Measurements from ENCODE around the gene CDK5RAP2. TPM values are rescaled to one million over a fixed set of nuclear protein-coding genes. Genes with fewer than 3 reads are reported as not detected.

CDK5RAP2 gene
- polyA plus RNA-seq, 1 donor: 42.0 TPM

- Histone ChIP-seq H3K4me1 (ENCODE audit: control insufficient read depth, insufficient read depth, low read length) (peaks cover 22% of the 10 kb centered on the region), H3K27me3 (ENCODE audit: control insufficient read depth, insufficient read depth, low read length) (no peaks in the 10 kb centered on the region), H3K4me3 (ENCODE audit: low read length) (no peak overlapping the region), H3K36me3 (ENCODE audit: control insufficient read depth, insufficient read depth, low read length) (peaks cover 56% of the 10 kb centered on the region), H3K9me3 (ENCODE audit: control insufficient read depth, low read depth, low read length) (no peaks in the 10 kb centered on the region), H3K27ac (ENCODE audit: low read length) (no peak overlapping the region)
- 60% methylated on average over 1 of the region's 5 CpGs for WGBS (ENCODE audit: insufficient coverage, low lambda C conversion rate)
- no peak for DNase-seq
Observed at GRCh38 chr9:120568816-120569215, 11.2 kb downstream of the CDK5RAP2 start.

GRCh38 chr9:120567874-120568273 lies 12.1 kb downstream of the CDK5RAP2 start:
- no peak for DNase-seq
- Histone ChIP-seq H3K27ac (ENCODE audit: low read length) (no peak overlapping the region), H3K27me3 (ENCODE audit: control insufficient read depth, insufficient read depth, low read length) (no peaks in the 10 kb centered on the region), H3K4me3 (ENCODE audit: low read length) (no peak overlapping the region), H3K9me3 (ENCODE audit: control insufficient read depth, low read depth, low read length) (no peaks in the 10 kb centered on the region), H3K4me1 (ENCODE audit: control insufficient read depth, insufficient read depth, low read length) (peaks cover 20% of the 10 kb centered on the region), H3K36me3 (ENCODE audit: control insufficient read depth, insufficient read depth, low read length) (peaks cover 66% of the 10 kb centered on the region)
- whole genome bisulfite sequencing (ENCODE audit: insufficient coverage, low lambda C conversion rate): no CpG with 5 or more reads among the region's 4 CpGs

GRCh38 chr9:120567081-120567480 lies 12.9 kb downstream of the CDK5RAP2 start:
- 100% methylated on average over 2 of the region's 3 CpGs for WGBS (ENCODE audit: insufficient coverage, low lambda C conversion rate)
- H3K9me3 ChIP-seq (ENCODE audit: control insufficient read depth, low read depth, low read length): no peaks in the 10 kb centered on the region
- no peak overlapping the region for H3K4me3 ChIP-seq (ENCODE audit: low read length)
- no peak overlapping the region for H3K27ac ChIP-seq (ENCODE audit: low read length)
- DNase-seq: no peak
- peaks cover 12% of the 10 kb centered on the region for H3K4me1 ChIP-seq (ENCODE audit: control insufficient read depth, insufficient read depth, low read length)
- H3K36me3 ChIP-seq (ENCODE audit: control insufficient read depth, insufficient read depth, low read length): peaks cover 73% of the 10 kb centered on the region
- H3K27me3 ChIP-seq (ENCODE audit: control insufficient read depth, insufficient read depth, low read length): no peaks in the 10 kb centered on the region

- Histone ChIP-seq H3K4me1 (ENCODE audit: control insufficient read depth, insufficient read depth, low read length) (no peaks in the 10 kb centered on the region), H3K4me3 (ENCODE audit: low read length) (no peak overlapping the region), H3K27me3 (ENCODE audit: control insufficient read depth, insufficient read depth, low read length) (no peaks in the 10 kb centered on the region), H3K36me3 (ENCODE audit: control insufficient read depth, insufficient read depth, low read length) (peaks cover 60% of the 10 kb centered on the region), H3K9me3 (ENCODE audit: control insufficient read depth, low read depth, low read length) (no peaks in the 10 kb centered on the region), H3K27ac (ENCODE audit: low read length) (no peak overlapping the region)
- no peak for DNase-seq
- no CpG with 5 or more reads among the region's 3 CpGs for whole genome bisulfite sequencing (ENCODE audit: insufficient coverage, low lambda C conversion rate)
Observed at GRCh38 chr9:120564589-120564988, 15.4 kb downstream of the CDK5RAP2 start.

- H3K27ac ChIP-seq (ENCODE audit: low read length): no peak overlapping the region
- H3K4me3 ChIP-seq (ENCODE audit: low read length): no peak overlapping the region
- H3K36me3 ChIP-seq (ENCODE audit: control insufficient read depth, insufficient read depth, low read length): peaks cover 47% of the 10 kb centered on the region
- DNase-seq: no peak
- no peaks in the 10 kb centered on the region for H3K9me3 ChIP-seq (ENCODE audit: control insufficient read depth, low read depth, low read length)
- no peaks in the 10 kb centered on the region for H3K4me1 ChIP-seq (ENCODE audit: control insufficient read depth, insufficient read depth, low read length)
- H3K27me3 ChIP-seq (ENCODE audit: control insufficient read depth, insufficient read depth, low read length): no peaks in the 10 kb centered on the region
- 100% methylated on average over 4 of the region's 8 CpGs for WGBS (ENCODE audit: insufficient coverage, low lambda C conversion rate)
Observed at GRCh38 chr9:120562861-120563443, 17.0 kb downstream of the CDK5RAP2 start.

GRCh38 chr9:120561709-120562108 lies 18.3 kb downstream of the CDK5RAP2 start:
- peaks cover 41% of the 10 kb centered on the region for H3K36me3 ChIP-seq (ENCODE audit: control insufficient read depth, insufficient read depth, low read length)
- no peak for DNase-seq
- no CpG with 5 or more reads among the region's 1 CpG for WGBS (ENCODE audit: insufficient coverage, low lambda C conversion rate)

GRCh38 chr9:120559546-120559945 lies 20.4 kb downstream of the CDK5RAP2 start:
- Histone ChIP-seq H3K27me3 (ENCODE audit: control insufficient read depth, insufficient read depth, low read length) (no peaks in the 10 kb centered on the region), H3K36me3 (ENCODE audit: control insufficient read depth, insufficient read depth, low read length) (peaks cover 28% of the 10 kb centered on the region), H3K4me3 (ENCODE audit: low read length) (no peak overlapping the region), H3K27ac (ENCODE audit: low read length) (no peak overlapping the region), H3K9me3 (ENCODE audit: control insufficient read depth, low read depth, low read length) (no peaks in the 10 kb centered on the region), H3K4me1 (ENCODE audit: control insufficient read depth, insufficient read depth, low read length) (no peaks in the 10 kb centered on the region)
- no peak for DNase-seq
- WGBS (ENCODE audit: insufficient coverage, low lambda C conversion rate): no CpG with 5 or more reads among the region's 1 CpG

More at GRCh38 chr9:120561709-120562108, 18.3 kb downstream of the CDK5RAP2 start:
- H3K4me3 ChIP-seq (ENCODE audit: low read length): no peak overlapping the region
- no peak overlapping the region for H3K27ac ChIP-seq (ENCODE audit: low read length)
- H3K27me3 ChIP-seq (ENCODE audit: control insufficient read depth, insufficient read depth, low read length): no peaks in the 10 kb centered on the region
- H3K4me1 ChIP-seq (ENCODE audit: control insufficient read depth, insufficient read depth, low read length): no peaks in the 10 kb centered on the region
- no peaks in the 10 kb centered on the region for H3K9me3 ChIP-seq (ENCODE audit: control insufficient read depth, low read depth, low read length)

GRCh38 chr9:120558454-120558853 lies 21.5 kb downstream of the CDK5RAP2 start:
- no peak overlapping the region for H3K27ac ChIP-seq (ENCODE audit: low read length)
- no peak overlapping the region for H3K4me3 ChIP-seq (ENCODE audit: low read length)
- peaks cover 26% of the 10 kb centered on the region for H3K36me3 ChIP-seq (ENCODE audit: control insufficient read depth, insufficient read depth, low read length)
- no peaks in the 10 kb centered on the region for H3K9me3 ChIP-seq (ENCODE audit: control insufficient read depth, low read depth, low read length)
- no peaks in the 10 kb centered on the region for H3K27me3 ChIP-seq (ENCODE audit: control insufficient read depth, insufficient read depth, low read length)
- no peaks in the 10 kb centered on the region for H3K4me1 ChIP-seq (ENCODE audit: control insufficient read depth, insufficient read depth, low read length)
- WGBS (ENCODE audit: insufficient coverage, low lambda C conversion rate): no CpG with 5 or more reads among the region's 3 CpGs
- no peak for DNase-seq

- DNase-seq: no peak
- peaks cover 14% of the 10 kb centered on the region for H3K36me3 ChIP-seq (ENCODE audit: control insufficient read depth, insufficient read depth, low read length)
- no CpG with 5 or more reads among the region's 2 CpGs for WGBS (ENCODE audit: insufficient coverage, low lambda C conversion rate)
- no peak overlapping the region for H3K27ac ChIP-seq (ENCODE audit: low read length)
- no peak overlapping the region for H3K4me3 ChIP-seq (ENCODE audit: low read length)
- H3K4me1 ChIP-seq (ENCODE audit: control insufficient read depth, insufficient read depth, low read length): no peaks in the 10 kb centered on the region
- H3K9me3 ChIP-seq (ENCODE audit: control insufficient read depth, low read depth, low read length): no peaks in the 10 kb centered on the region
- H3K27me3 ChIP-seq (ENCODE audit: control insufficient read depth, insufficient read depth, low read length): no peaks in the 10 kb centered on the region
Observed at GRCh38 chr9:120557205-120557604, 22.8 kb downstream of the CDK5RAP2 start.

- Histone ChIP-seq H3K4me1 (ENCODE audit: control insufficient read depth, insufficient read depth, low read length) (no peaks in the 10 kb centered on the region), H3K27ac (ENCODE audit: low read length) (no peak overlapping the region), H3K4me3 (ENCODE audit: low read length) (no peak overlapping the region), H3K36me3 (ENCODE audit: control insufficient read depth, insufficient read depth, low read length) (peaks cover 12% of the 10 kb centered on the region), H3K27me3 (ENCODE audit: control insufficient read depth, insufficient read depth, low read length) (no peaks in the 10 kb centered on the region), H3K9me3 (ENCODE audit: control insufficient read depth, low read depth, low read length) (no peaks in the 10 kb centered on the region)
- WGBS (ENCODE audit: insufficient coverage, low lambda C conversion rate): 86% methylated on average over 1 of the region's 3 CpGs
- no peak for DNase-seq
Observed at GRCh38 chr9:120556775-120557174, 23.2 kb downstream of the CDK5RAP2 start.

GRCh38 chr9:120555839-120556238 lies 24.1 kb downstream of the CDK5RAP2 start:
- no peak for DNase-seq
- H3K4me3 ChIP-seq (ENCODE audit: low read length): no peak overlapping the region
- whole genome bisulfite sequencing (ENCODE audit: insufficient coverage, low lambda C conversion rate): 100% methylated on average over 2 of the region's 4 CpGs
- H3K27me3 ChIP-seq (ENCODE audit: control insufficient read depth, insufficient read depth, low read length): no peaks in the 10 kb centered on the region
- H3K27ac ChIP-seq (ENCODE audit: low read length): no peak overlapping the region
- H3K4me1 ChIP-seq (ENCODE audit: control insufficient read depth, insufficient read depth, low read length): no peaks in the 10 kb centered on the region
- no peaks in the 10 kb centered on the region for H3K9me3 ChIP-seq (ENCODE audit: control insufficient read depth, low read depth, low read length)
- H3K36me3 ChIP-seq (ENCODE audit: control insufficient read depth, insufficient read depth, low read length): peaks cover 11% of the 10 kb centered on the region
